GM18951 (cell line): ENCODE measurements around the gene ST7L.

ENCODE experiments used
- POLR2A ChIP-seq: IDR thresholded peaks from 4 replicates; pipeline ENCODE4 v1.6.1; 2011; ENCODE audit warnings: mild to moderate bottlenecking; ENCODE audit not compliant: insufficient read length, insufficient read depth; ENCODE audit errors: extremely low read depth
- in situ Hi-C: fragments of 300-500 bp; cut with MboI; formaldehyde crosslinking; loops from one replicate; pipeline ENCODE4 v1.12.0; 2022; ENCODE audit warnings: low sequenced_read_pairs, mixed read lengths, inconsistent platforms; ENCODE audit not compliant: unreplicated experiment

The ST7L gene

DNA sequence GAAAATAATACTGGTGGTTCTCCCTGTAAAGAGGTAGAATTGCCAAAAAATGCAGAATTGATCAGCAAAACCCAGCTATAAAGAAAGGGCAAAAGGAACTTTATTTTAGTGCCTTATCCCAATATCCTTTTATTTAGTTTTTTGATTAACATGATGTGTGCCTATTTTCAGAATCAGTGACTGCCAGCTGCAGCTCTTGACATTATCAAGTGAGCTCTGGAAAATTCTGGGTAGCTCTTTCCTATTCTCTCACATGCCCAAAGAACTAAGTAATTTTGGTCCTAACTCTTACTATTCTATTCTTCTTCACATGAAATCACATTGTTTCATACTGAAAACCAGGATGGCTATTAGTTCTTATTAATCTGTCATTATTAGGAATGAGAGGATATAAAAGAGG, 88.1 kb downstream of the ST7L start:
- no peak for TF ChIP-seq POLR2A
- in situ Hi-C loops: no loop called here

DNA sequence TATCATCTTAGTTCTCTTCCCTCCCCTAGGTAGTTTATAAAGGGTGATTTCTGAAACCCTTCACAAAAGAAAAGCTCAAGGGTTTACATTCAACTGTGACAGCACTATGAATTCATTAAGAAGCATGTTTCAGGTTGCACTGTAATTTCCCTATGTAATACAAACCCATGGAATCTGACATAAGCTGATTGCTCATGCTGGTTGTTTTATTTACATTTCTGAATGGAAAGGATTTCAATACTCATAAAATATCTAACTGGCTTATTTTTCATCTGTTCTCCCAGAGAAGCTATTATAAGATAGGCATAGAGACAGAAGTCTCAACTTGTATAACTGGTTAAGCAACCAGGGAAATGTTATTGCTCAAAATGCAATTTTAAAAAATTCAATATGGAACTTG, 89.6 kb downstream of the ST7L start:
- in situ Hi-C loops: no loop called here
- TF ChIP-seq POLR2A: no peak

DNA sequence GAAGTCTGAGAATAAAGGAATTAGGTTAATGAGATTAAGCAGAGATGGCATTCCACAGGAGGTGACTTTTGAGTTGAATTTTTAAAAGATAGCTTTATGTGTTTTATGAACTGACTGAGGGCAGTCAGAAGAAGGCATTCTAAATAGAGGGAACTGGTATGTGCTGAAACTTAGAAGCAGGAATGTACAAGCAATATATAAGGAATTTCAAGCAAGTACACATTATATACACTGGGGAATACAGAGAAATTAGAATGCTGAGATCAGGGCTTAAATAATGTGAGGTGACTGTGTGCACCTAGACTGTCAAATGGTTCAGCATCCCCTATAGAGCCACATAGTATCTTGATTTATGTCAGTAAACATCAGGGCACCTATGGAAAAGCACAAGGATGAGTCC, 90.9 kb downstream of the ST7L start:
- in situ Hi-C loops: no loop called here
- no peak for TF ChIP-seq POLR2A

DNA sequence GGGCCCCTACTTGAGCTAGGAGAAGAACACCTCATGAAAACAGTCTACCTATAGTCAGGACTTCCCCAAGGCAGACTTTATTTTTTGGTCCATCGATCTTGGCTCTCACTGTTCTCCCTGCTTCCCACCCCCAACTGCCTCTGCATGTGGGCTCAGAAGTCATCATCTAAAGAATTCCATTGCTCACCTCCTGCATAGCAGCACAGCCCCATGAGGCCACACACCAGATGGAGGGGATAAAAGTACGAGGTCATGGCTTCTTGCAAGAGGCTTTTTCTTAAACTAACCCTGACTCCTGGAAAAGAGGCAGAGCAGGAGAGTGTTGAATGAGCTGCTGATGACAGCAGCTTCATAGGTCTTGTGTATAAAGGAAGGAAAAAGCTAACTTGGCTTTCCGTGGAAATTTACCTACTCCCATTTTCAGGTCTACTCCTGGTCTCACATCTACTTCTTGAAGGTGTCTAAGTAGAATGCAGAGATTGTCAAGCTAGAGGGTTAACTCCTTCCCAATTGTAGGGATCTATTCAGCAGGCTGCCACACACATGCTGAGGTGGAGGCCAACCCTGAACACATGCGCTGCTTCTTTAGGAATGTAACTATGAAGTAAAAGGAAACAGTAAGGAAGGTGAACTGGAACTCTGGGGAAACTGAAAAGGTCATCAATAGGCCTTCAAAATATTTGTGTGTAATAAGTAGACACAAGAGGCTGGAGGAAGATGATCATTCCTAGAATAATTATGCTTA, 91.5 kb downstream of the ST7L start:
- no peak for TF ChIP-seq POLR2A
- in situ Hi-C loops: no loop called here

DNA sequence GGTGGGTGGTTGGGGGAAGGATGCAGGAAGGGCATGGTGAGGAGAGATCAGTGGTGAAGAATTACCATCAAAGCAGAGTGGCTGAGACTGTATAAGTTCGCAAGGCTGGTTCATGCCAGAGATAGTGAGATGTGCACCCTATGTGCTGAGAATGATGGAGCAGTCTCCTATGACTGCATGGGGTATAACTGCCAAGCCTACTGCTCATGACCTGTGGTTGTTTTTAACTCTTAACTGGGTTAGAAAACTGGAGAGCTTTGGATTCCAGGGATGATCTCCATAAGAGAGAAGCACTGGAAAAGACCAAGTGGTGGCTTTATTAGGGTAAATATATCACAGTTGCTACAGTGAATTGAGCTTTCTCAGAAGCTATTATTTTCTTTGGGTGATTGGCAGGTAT, 94.0 kb downstream of the ST7L start:
- in situ Hi-C loops: loop anchor here (25.0 kb wide), 1 partner anchor 162 kb away; no protein-coding TSS in a partner anchor

DNA sequence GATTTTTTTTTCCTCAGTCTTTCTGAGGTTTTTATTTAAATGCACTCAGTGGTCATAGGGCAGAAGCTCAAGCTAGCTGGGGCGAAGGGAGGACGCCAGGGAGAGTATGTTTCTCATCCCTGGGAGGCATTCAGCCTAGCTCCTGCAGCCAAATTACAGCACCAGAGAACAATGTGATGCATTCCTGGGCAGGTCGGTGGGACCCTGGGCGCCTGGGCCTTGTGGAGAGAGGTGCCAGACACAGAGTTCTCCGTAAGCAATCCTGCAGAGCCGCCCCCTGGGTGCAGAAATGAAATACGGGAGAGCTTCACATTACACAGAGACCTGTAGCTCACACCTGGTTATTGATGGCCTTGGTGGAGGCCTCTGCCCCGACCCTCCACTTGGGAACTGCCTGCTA, 94.7 kb downstream of the ST7L start:
- in situ Hi-C loops: loop anchor here (25.0 kb wide), 1 partner anchor 163 kb away; no protein-coding TSS in a partner anchor
- TF ChIP-seq POLR2A: no peak

More for the DNA sequence above, 94.0 kb downstream of the ST7L start:
- no peak for TF ChIP-seq POLR2A

DNA sequence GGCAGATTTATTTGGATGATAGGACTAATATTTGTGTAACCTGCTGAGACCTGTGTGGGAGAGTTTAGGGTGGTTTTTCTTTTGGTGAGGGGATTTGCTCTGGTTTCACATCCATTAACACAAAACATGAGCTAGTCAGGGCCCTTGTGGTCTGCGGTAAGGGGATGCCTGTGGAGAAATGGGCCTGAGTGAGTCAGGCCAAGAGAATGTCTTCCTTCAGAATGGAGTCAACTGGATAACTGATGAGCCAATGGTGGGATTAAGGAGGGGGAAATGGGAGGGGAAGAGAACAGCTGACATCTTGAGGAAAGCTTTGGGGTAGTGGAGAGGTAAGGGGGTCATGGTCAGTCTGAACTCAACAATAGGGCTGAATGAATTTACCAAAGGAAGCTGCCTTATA, 96.3 kb downstream of the ST7L start:
- TF ChIP-seq POLR2A: no peak
- in situ Hi-C loops: loop anchor here (25.0 kb wide), 1 partner anchor 165 kb away; no protein-coding TSS in a partner anchor

DNA sequence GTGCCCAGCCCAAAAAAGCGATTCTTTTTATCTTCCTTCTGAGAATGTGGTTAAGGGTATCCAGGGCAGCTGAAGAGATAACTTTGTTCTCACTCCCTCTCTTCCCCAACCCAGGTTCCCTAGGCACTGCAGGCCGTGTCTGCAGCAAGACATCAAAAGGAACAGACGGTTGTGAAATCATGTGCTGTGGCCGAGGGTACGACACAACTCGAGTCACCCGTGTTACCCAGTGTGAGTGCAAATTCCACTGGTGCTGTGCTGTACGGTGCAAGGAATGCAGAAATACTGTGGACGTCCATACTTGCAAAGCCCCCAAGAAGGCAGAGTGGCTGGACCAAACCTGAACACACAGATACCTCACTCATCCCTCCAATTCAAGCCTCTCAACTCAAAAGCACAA, 98.8 kb downstream of the ST7L start:
- in situ Hi-C loops: loop anchor here (25.0 kb wide), 1 partner anchor 167 kb away; no protein-coding TSS in a partner anchor
- TF ChIP-seq POLR2A: no peak

DNA sequence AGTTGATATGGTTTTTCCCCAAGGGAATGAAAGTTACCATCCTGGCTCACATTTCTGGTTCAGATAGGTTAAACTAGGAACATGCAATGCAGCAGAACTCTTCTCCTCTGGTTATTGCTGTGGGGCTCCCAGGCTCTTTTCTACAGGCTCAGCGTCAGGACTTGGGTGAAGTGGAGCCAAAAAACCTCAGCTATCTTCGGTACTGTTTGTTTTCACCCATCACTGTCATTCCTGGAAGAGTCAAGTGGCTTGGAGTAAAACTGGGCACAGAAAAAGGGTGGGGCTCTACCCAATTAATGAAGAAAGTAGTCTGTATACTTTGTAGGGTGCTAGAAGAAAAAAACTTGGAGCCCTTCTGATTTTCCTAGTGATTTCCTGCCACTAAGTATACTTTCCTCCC, 100.8 kb downstream of the ST7L start:
- no peak for TF ChIP-seq POLR2A
- in situ Hi-C loops: loop anchor here (25.0 kb wide), 1 partner anchor 169 kb away; no protein-coding TSS in a partner anchor

DNA sequence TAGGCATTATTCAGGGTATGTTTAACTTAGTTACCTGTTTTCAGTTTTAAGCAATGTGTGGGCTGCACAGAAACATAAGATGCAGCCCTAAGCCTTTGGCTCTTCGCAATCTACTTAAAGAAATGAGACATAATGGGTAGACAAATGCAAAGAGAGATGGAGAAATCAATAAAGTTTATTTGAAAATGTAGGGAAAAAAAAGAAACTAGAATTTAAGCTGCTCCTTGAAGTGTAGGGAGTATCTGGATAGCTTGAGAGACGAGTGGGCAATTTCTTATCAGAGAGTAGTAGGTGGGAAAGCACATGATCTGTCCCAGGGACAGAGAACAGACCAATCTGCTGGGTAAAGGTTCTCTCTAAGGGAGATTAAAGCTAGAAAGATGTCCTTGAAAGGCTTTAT, 101.3 kb downstream of the ST7L start:
- in situ Hi-C loops: loop anchor here (25.0 kb wide), 1 partner anchor 170 kb away; no protein-coding TSS in a partner anchor
- no peak for TF ChIP-seq POLR2A

DNA sequence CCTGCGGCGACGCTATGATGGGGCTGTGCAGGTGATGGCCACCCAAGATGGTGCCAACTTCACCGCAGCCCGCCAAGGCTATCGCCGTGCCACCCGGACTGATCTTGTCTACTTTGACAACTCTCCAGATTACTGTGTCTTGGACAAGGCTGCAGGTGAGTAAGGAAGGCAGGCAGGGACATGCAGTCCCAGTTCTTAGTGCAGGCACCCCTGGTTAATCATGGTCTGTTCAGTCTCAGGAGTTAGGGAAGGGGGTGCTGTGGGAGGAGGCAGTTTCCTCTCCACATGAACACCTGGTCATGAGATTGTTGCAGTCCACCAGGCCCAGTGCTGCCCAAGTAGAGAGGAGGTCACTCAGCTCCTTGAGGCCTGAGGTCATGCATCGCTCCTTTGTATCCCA, 101.7 kb downstream of the ST7L start:
- in situ Hi-C loops: loop anchor here (25.0 kb wide), 1 partner anchor 170 kb away; no protein-coding TSS in a partner anchor
- no peak for TF ChIP-seq POLR2A

DNA sequence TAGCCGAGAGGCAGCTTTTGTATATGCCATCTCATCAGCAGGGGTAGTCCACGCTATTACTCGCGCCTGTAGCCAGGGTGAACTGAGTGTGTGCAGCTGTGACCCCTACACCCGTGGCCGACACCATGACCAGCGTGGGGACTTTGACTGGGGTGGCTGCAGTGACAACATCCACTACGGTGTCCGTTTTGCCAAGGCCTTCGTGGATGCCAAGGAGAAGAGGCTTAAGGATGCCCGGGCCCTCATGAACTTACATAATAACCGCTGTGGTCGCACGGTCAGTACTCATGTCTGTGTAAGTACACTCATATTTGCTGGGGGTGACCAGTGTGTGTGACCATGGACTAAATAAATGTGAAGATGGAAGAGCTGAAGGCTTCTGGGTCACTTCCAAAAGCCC, 102.8 kb downstream of the ST7L start:
- in situ Hi-C loops: loop anchor here (25.0 kb wide), 1 partner anchor 171 kb away; no protein-coding TSS in a partner anchor
- no peak for TF ChIP-seq POLR2A

DNA sequence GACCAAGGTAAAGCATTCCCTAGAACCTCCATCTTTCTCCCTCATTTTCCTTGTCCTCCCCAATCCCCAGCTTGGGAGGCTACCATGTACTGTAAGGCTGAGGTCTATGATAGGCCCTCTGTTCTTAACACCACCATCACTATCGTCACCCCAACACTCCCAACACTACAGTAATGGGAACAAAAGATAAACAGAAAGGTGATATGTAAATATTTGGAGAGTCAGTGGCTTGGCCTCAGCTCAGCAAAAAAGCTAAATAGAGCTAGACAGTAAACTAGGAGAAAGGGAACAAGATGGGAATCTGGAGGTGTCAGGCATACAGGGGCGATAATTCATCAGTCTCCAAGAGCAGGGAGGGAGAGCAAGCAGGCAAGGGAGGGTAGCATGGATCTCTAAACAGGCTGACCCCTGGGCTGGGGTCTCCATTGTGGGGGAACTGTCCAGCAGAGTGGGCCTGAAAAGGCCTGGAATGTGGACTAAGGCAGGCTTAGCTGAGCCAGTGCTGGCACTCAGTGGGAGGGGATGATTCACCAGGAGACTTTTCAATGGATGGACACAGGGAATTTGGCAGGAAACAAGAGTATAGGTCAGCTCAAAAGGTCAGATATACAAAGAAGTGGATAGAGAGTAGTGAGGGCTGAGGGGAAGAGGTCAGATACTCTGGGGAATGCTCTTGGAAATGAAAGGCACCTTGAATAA, 103.5 kb downstream of the ST7L start:
- in situ Hi-C loops: loop anchor here (25.0 kb wide), 1 partner anchor 172 kb away; no protein-coding TSS in a partner anchor

More for the DNA sequence above, 103.5 kb downstream of the ST7L start:
- no peak for TF ChIP-seq POLR2A
